Skeletal muscle satellite cell (primary cell): ENCODE data around the gene CAND2.
A peak's percentile ranks its signal among the peaks of the same experiment; 100 is the strongest.

Experiments used
- H3K27me3 ChIP-seq: 2 replicates; pipeline ENCODE4 v1.7.0; 2013; ENCODE audit warnings: low read length; ENCODE audit not compliant: control insufficient read depth, insufficient read depth
- H3K36me3 ChIP-seq: 2 replicates; pipeline ENCODE4 v1.7.0; 2013; ENCODE audit warnings: mild to moderate bottlenecking, control low read depth, low read length; ENCODE audit not compliant: insufficient read depth
- H3K4me1 ChIP-seq: 2 replicates; pipeline ENCODE4 v1.7.0; 2013; ENCODE audit warnings: low read length; ENCODE audit not compliant: control insufficient read depth, insufficient read depth
- H3K4me2 ChIP-seq: 2 replicates; pipeline ENCODE4 v1.7.0; 2013; ENCODE audit warnings: mild to moderate bottlenecking, low read length
- H3K4me3 ChIP-seq: 2 replicates; pipeline ENCODE4 v1.7.0; 2013; ENCODE audit warnings: low read length
- H3K9ac ChIP-seq: 2 replicates; pipeline ENCODE4 v1.7.0; 2013; ENCODE audit warnings: mild to moderate bottlenecking, low read depth, low read length, moderate library complexity
- H3K9me3 ChIP-seq: replicated peaks from 2 replicates; pipeline ENCODE4 v1.7.0; 2013; ENCODE audit warnings: mild to moderate bottlenecking, control low read depth, low read length

The CAND2 gene

GRCh38 chr3:12809435-12809834 lies 13.0 kb downstream of the CAND2 start:
- peak overlapping the region; percentile 68 for H3K9ac ChIP-seq
- H3K27me3 ChIP-seq = no peaks in the 10 kb centered on the region
- H3K4me1 ChIP-seq = peaks cover 8% of the 10 kb centered on the region
- no peaks in the 10 kb centered on the region for H3K36me3 ChIP-seq
- H3K4me2 ChIP-seq = peak overlapping the region; percentile 90
- no peaks in the 10 kb centered on the region for H3K9me3 ChIP-seq
- peak overlapping the region; percentile 81 for H3K4me3 ChIP-seq

DNA sequence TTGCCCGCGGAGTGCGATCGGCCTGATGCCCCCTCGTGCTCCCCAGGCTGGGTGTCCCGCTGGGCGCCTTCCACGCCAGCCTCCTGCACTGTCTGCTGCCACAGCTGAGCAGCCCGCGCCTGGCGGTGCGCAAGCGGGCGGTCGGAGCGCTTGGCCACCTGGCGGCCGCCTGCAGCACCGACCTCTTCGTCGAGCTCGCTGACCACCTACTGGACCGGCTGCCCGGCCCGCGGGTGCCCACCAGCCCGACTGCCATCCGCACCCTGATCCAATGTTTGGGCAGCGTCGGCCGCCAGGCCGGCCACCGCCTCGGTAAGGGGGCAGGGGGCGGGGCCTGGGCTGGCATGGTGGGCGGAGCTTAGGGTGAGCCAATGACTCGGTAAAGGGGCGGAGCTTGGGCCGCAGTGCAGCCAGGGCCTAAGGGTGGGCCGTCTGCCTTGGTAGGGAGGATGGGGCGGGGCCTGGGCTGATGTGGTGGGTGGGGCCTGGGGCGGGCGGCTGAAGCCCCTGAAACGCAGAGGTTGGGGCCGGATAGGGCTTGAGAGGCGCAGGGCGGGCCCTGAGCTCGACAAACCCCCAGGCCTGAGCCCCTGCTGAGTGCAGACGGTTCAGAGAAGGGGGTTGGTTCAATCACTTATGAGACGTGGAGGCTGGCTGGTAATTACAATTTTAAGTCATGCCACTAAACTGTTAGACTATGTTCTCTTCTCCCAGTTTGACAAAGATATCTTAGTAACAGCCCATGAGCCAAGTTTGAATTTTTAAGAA lies 13.7 kb downstream of the CAND2 start:
- H3K4me3 ChIP-seq = peak overlapping the region; percentile 81
- H3K4me1 ChIP-seq = peaks cover 8% of the 10 kb centered on the region
- peak overlapping the region; percentile 90 for H3K4me2 ChIP-seq
- H3K36me3 ChIP-seq = no peaks in the 10 kb centered on the region
- no peaks in the 10 kb centered on the region for H3K27me3 ChIP-seq
- H3K9me3 ChIP-seq = no peaks in the 10 kb centered on the region
- H3K9ac ChIP-seq = peak overlapping the region; percentile 68

DNA sequence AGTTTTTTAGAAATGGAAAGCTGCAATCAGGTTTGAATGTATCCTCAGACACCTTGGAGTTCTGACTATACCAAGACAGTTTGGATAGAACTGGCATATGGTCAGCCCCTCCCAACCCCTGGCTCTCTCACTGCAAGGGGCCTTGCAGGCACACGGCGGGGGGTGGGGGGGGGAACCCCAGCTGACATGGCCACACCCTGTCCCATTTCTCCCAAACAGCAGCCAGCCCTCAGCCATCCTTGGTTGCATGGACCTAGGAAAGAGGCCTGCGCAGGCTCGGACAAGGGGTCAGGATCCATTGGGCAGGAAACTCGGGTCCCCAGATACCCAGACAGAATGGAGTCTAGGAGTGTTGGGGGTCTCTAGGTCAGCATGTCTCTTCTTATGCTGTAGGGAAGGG lies 14.5 kb downstream of the CAND2 start:
- Histone ChIP-seq H3K4me3 (no peak overlapping the region), H3K9ac (peak overlapping the region; percentile 68), H3K36me3 (no peaks in the 10 kb centered on the region)

GRCh38 chr3:12812812-12813211 lies 16.3 kb downstream of the CAND2 start:
- Histone ChIP-seq H3K9me3 (no peaks in the 10 kb centered on the region), H3K27me3 (no peaks in the 10 kb centered on the region), H3K4me2 (no peak overlapping the region), H3K4me3 (no peak overlapping the region), H3K36me3 (no peaks in the 10 kb centered on the region), H3K4me1 (peaks cover 8% of the 10 kb centered on the region), H3K9ac (no peak overlapping the region)

More for the DNA sequence above, 14.5 kb downstream of the CAND2 start:
- H3K9me3 ChIP-seq = no peaks in the 10 kb centered on the region
- peaks cover 8% of the 10 kb centered on the region for H3K4me1 ChIP-seq
- peak overlapping the region; percentile 90 for H3K4me2 ChIP-seq
- no peaks in the 10 kb centered on the region for H3K27me3 ChIP-seq

DNA sequence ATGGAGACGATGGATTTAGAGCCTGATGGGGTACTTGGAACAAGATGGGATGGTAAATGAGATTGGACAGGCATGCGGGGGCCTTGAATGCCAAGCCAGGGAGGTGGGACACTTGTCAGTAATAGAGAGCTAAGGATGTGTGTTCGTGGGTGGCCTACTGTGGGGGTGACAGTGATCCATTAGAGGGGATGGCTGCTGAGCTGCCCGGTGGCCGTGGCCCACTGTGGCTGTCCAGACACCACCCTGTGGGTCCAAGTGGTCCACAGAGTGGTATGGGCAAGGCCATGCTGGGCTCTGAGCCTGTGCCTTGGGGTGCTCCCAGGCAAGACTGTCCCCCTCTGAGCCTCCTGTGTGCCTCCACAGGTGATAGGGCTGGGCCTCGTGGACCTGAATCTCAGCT lies 17.5 kb downstream of the CAND2 start:
- peaks cover 8% of the 10 kb centered on the region for H3K4me1 ChIP-seq
- H3K9me3 ChIP-seq = no peaks in the 10 kb centered on the region
- no peak overlapping the region for H3K4me3 ChIP-seq
- no peaks in the 10 kb centered on the region for H3K36me3 ChIP-seq
- H3K27me3 ChIP-seq = peaks cover 8% of the 10 kb centered on the region
- no peak overlapping the region for H3K4me2 ChIP-seq
- H3K9ac ChIP-seq = no peak overlapping the region

GRCh38 chr3:12815078-12815477 lies 18.6 kb downstream of the CAND2 start:
- H3K9ac ChIP-seq = no peak overlapping the region
- H3K4me2 ChIP-seq = no peak overlapping the region
- H3K4me1 ChIP-seq = peaks cover 4% of the 10 kb centered on the region
- peaks cover 8% of the 10 kb centered on the region for H3K27me3 ChIP-seq
- H3K36me3 ChIP-seq = no peaks in the 10 kb centered on the region
- no peaks in the 10 kb centered on the region for H3K9me3 ChIP-seq
- H3K4me3 ChIP-seq = no peak overlapping the region

DNA sequence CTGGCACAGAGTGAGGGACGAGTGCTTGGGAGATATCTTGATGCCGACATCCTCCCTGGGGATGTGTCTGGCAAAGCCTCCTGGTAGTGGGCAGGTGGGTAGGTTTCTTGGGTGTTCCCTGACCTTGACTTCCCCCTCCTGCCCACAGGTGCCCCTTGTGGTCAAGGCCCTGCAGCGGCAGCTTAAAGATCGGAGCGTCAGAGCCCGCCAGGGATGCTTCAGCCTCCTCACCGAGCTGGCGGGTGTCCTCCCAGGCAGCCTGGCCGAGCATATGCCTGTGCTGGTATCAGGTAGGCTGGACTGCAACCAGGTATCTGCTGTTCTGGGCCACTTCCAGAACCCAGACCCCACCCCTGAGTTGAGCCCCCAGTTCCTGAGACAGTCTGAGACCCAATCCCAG lies 19.2 kb downstream of the CAND2 start:
- Histone ChIP-seq H3K4me3 (no peak overlapping the region), H3K9me3 (no peaks in the 10 kb centered on the region), H3K27me3 (peaks cover 8% of the 10 kb centered on the region), H3K9ac (no peak overlapping the region), H3K4me1 (peaks cover under 1% of the 10 kb centered on the region), H3K36me3 (no peaks in the 10 kb centered on the region), H3K4me2 (no peak overlapping the region)

- Histone ChIP-seq H3K27me3 (peaks cover 8% of the 10 kb centered on the region), H3K4me2 (no peak overlapping the region), H3K4me1 (no peaks in the 10 kb centered on the region), H3K9me3 (no peaks in the 10 kb centered on the region), H3K4me3 (no peak overlapping the region), H3K9ac (no peak overlapping the region), H3K36me3 (no peaks in the 10 kb centered on the region)
Measured at GRCh38 chr3:12816521-12817342, 20.3 kb downstream of the CAND2 start.

DNA sequence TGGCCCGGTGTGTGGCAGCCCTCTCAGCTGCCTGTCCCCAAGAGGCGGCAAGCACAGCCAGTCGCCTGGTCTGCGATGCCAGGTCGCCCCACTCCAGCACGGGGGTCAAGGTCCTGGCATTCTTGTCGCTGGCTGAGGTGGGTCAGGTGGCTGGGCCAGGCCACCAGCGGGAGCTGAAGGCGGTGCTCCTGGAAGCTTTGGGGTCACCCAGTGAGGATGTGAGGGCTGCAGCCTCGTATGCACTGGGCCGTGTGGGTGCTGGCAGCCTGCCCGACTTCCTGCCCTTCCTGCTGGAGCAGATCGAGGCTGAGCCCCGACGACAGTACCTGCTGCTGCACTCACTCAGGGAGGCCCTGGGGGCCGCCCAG lies 20.8 kb downstream of the CAND2 start:
- Histone ChIP-seq H3K4me3 (no peak overlapping the region), H3K4me1 (no peaks in the 10 kb centered on the region), H3K9ac (no peak overlapping the region), H3K9me3 (no peaks in the 10 kb centered on the region), H3K4me2 (no peak overlapping the region), H3K36me3 (no peaks in the 10 kb centered on the region), H3K27me3 (peaks cover 8% of the 10 kb centered on the region)

GRCh38 chr3:12818273-12818672 lies 21.8 kb downstream of the CAND2 start:
- Histone ChIP-seq H3K9ac (no peak overlapping the region), H3K36me3 (no peaks in the 10 kb centered on the region), H3K9me3 (no peaks in the 10 kb centered on the region), H3K4me1 (no peaks in the 10 kb centered on the region), H3K4me2 (no peak overlapping the region), H3K27me3 (peaks cover 8% of the 10 kb centered on the region), H3K4me3 (no peak overlapping the region)

DNA sequence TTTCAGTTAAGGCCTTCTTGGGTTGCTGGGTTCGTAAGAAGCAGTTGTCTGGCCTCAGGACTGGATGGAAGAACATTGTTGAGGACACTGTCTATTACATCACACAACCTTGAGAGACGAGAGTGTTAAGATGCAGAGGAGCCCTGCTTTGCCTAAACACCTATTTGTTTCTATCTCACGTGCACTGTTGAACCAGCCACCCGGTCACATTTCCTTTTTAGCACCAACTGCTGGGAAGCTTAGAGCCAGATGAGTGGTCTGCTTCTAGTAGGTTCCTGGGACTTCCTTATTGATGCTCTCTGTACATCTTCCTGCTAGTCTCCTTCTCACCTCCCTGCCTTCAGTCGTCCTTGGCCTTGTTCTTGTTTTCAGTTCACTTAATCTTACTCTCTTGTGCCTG lies 22.3 kb downstream of the CAND2 start:
- H3K36me3 ChIP-seq = no peaks in the 10 kb centered on the region
- H3K9me3 ChIP-seq = no peaks in the 10 kb centered on the region
- no peak overlapping the region for H3K9ac ChIP-seq
- no peaks in the 10 kb centered on the region for H3K4me1 ChIP-seq
- H3K4me3 ChIP-seq = no peak overlapping the region
- H3K4me2 ChIP-seq = no peak overlapping the region
- H3K27me3 ChIP-seq = peaks cover 8% of the 10 kb centered on the region
